Lower lobe of right lung (tissue), 2 donors: ENCODE measurements around the gene VASN. TPM values are rescaled to one million over a fixed set of nuclear protein-coding genes. Genes with fewer than 3 reads are reported as not detected.

Source experiments
- ATAC-seq, 2 donors: fragments of 200-7000 bp; cut with Tn5 transposase; one replicate each; pipeline ENCODE4 v1.9.1; 2020 to 2022; ENCODE audit warnings: mild to moderate bottlenecking in 2 of 2, moderate library complexity in 2 of 2
- DNase-seq: peaks from one replicate; pipeline ENCODE4 v3.0.0-alpha.2; 2020
- H3K27ac ChIP-seq: fragments of 200-600 bp; one replicate; pipeline ENCODE4 v1.8.0; 2022
- H3K27me3 ChIP-seq: fragments of 200-600 bp; one replicate; pipeline ENCODE4 v1.8.0; 2022; ENCODE audit warnings: low read depth
- H3K36me3 ChIP-seq: fragments of 200-600 bp; one replicate; pipeline ENCODE4 v1.8.0; 2022; ENCODE audit warnings: mild to moderate bottlenecking
- H3K4me1 ChIP-seq: fragments of 200-600 bp; one replicate; pipeline ENCODE4 v1.8.0; 2022
- H3K4me3 ChIP-seq: fragments of 200-600 bp; one replicate; pipeline ENCODE4 v1.8.0; 2022; ENCODE audit warnings: mild to moderate bottlenecking
- H3K9me3 ChIP-seq: fragments of 200-600 bp; one replicate; pipeline ENCODE4 v1.8.0; 2022
- CTCF ChIP-seq: fragments of 200-600 bp; IDR thresholded peaks from one replicate; pipeline ENCODE4 v1.8.0; 2022; ENCODE audit warnings: antibody characterized with exemption, mild to moderate bottlenecking
- intact Hi-C: fragments of 100-400 bp; cut with DNase I; formaldehyde crosslinking; loops from one replicate; pipeline ENCODE4 v1.11.0; 2022
- total RNA-seq: library from RNA; stranded (reverse); fragmentation: NEBNext Ultra II Directional; extraction: Animal tissue kit (Norgen Biotek cat#: 25700); gene quantifications from one replicate; pipeline ENCODE4 v1.2.1, GENCODE V29; 2021
- donor health status: DM: no; HTN: yes; CAD: no; lungs with severe emphysema.

VASN gene
- total RNA-seq, 1 donor from 2014 or later, result 17.4 TPM

GRCh38 chr16:4419402-4419959 is 47.8 kb downstream of the VASN start:
- Histone ChIP-seq H3K27ac (no peak overlapping the region), H3K9me3 (no peaks in the 10 kb centered on the region), H3K36me3 (no peaks in the 10 kb centered on the region), H3K27me3 (no peaks in the 10 kb centered on the region), H3K4me1 (peaks cover 18% of the 10 kb centered on the region), H3K4me3 (no peak overlapping the region)
- intact Hi-C loops, result no loop called here
- DNase-seq (no peak), ATAC-seq (no peak)
- TF ChIP-seq CTCF, result no peak

GRCh38 chr16:4420505-4421105 is 49.0 kb downstream of the VASN start:
- no peak overlapping the region for H3K27ac ChIP-seq
- no peak for ATAC-seq
- no peaks in the 10 kb centered on the region for H3K9me3 ChIP-seq
- H3K4me1 ChIP-seq, result peaks cover 12% of the 10 kb centered on the region
- no peaks in the 10 kb centered on the region for H3K36me3 ChIP-seq
- H3K27me3 ChIP-seq, result no peaks in the 10 kb centered on the region
- intact Hi-C loops, result no loop called here
- no peak for TF ChIP-seq CTCF
- no peak for DNase-seq
- no peak overlapping the region for H3K4me3 ChIP-seq

- no peak for TF ChIP-seq CTCF
- Histone ChIP-seq H3K9me3 (no peaks in the 10 kb centered on the region), H3K36me3 (no peaks in the 10 kb centered on the region), H3K4me3 (peak within 1 kb of the TSS; percentile 95), H3K27ac (peak within 1 kb of the TSS; percentile 97), H3K27me3 (no peaks in the 10 kb centered on the region), H3K4me1 (peaks cover 15% of the 10 kb centered on the region)
- DNase-seq (peak; percentile 96), ATAC-seq (peak; percentile 99)
- intact Hi-C loops, result no loop called here
Measured at GRCh38 chr16:4425378-4426020, 53.9 kb downstream of the VASN start, which contains the start of gene DNAJA3. Gene DNAJA3, plus strand, starts transcription at chr16:4425868. Its CDS starts 14 bp downstream, at chr16:4425882.

GRCh38 chr16:4426021-4426684 is 54.5 kb downstream of the VASN start:
- H3K27ac ChIP-seq, result peak overlapping the region; percentile 97
- intact Hi-C loops, result no loop called here
- H3K36me3 ChIP-seq, result peaks cover 5% of the 10 kb centered on the region
- no peaks in the 10 kb centered on the region for H3K27me3 ChIP-seq
- TF ChIP-seq CTCF, result no peak
- H3K9me3 ChIP-seq, result no peaks in the 10 kb centered on the region
- peak in 1 of 2 donors; percentile 49 for ATAC-seq
- H3K4me3 ChIP-seq, result peak overlapping the region; percentile 95
- no peak for DNase-seq
- peaks cover 15% of the 10 kb centered on the region for H3K4me1 ChIP-seq

- DNase-seq (no peak), ATAC-seq (no peak)
- H3K27ac ChIP-seq, result no peak overlapping the region
Measured at GRCh38 chr16:4426722-4427372, 55.2 kb downstream of the VASN start.

More at GRCh38 chr16:4426722-4427372, 55.2 kb downstream of the VASN start:
- peaks cover 15% of the 10 kb centered on the region for H3K4me1 ChIP-seq
- intact Hi-C loops, result no loop called here
- no peaks in the 10 kb centered on the region for H3K9me3 ChIP-seq
- H3K4me3 ChIP-seq, result peak overlapping the region; percentile 95
- H3K27me3 ChIP-seq, result no peaks in the 10 kb centered on the region
- TF ChIP-seq CTCF, result no peak
- H3K36me3 ChIP-seq, result peaks cover 12% of the 10 kb centered on the region
